ENCODE results near the gene C10orf62. TPM values are rescaled to one million over a fixed set of nuclear protein-coding genes. Genes with fewer than 3 reads are reported as not detected.

The C10orf62 gene
- total and polyA plus RNA-seq, 2 of the 8 experiments (the other 6 are each of a cell fraction or from before 2014, with no cell fraction given), result 0.05 TPM; not detected in 1

- Histone ChIP-seq H3K79me2 (ENCODE audit: control insufficient read depth in 1 of 2, insufficient read depth in 2 of 2, low read length in 2 of 2) (no peaks in the 10 kb centered on the region), H2BK120ac (replicated peaks; ENCODE audit: low read depth, low read length) (no peak overlapping the region), H3K23me2 (ENCODE audit: low read depth, low read length) (no peaks in the 10 kb centered on the region), H2BK12ac (ENCODE audit: low read depth, low read length) (no peak overlapping the region), H3K27ac (ENCODE audit: low read depth, low read length) (no peak overlapping the region), H2AFZ (ENCODE audit: low read length) (no peak overlapping the region), H4K20me1 (replicated peaks in 1 of 2; ENCODE audit: control insufficient read depth in 1 of 2, insufficient read depth in 2 of 2, low read length in 2 of 2) (peaks cover 0 to 2% of the 10 kb centered on the region in 2 experiments), H4K91ac (replicated peaks; ENCODE audit: insufficient read length, low read length) (no peak overlapping the region), H4K8ac (ENCODE audit: extremely low read depth, insufficient read depth, low read length) (no peak overlapping the region), H3K36me3 (ENCODE audit: control insufficient read depth in 2 of 4, insufficient read depth in 4 of 4, low read length in 3 of 4) (no peaks in the 10 kb centered on the region), H3K27me3 (replicated peaks in 1 of 4; ENCODE audit: control insufficient read depth in 3 of 4, extremely low read depth in 1 of 4, insufficient read depth in 3 of 4, low read length in 3 of 4) (no peaks in the 10 kb centered on the region), H3K56ac (replicated peaks; ENCODE audit: insufficient read length, low read depth, low read length) (no peak overlapping the region), H3K4ac (replicated peaks; ENCODE audit: insufficient read length, low read depth, low read length) (no peak overlapping the region), H3K23ac (ENCODE audit: insufficient read length) (no peak overlapping the region), H2BK5ac (ENCODE audit: low read depth, low read length) (no peak overlapping the region), H3K4me1 (replicated peaks in 1 of 4; ENCODE audit: control insufficient read depth in 3 of 4, insufficient read depth in 4 of 4, low read length in 3 of 4) (no peaks in the 10 kb centered on the region), H4K5ac (ENCODE audit: insufficient read length, low read depth, low read length) (no peak overlapping the region), H3K9me3 (ENCODE audit: insufficient read depth in 2 of 2, low read depth in 1 of 2, low read length in 1 of 2) (no peaks in the 10 kb centered on the region), H3K79me1 (ENCODE audit: low read depth, low read length) (no peaks in the 10 kb centered on the region), H3K9ac (replicated peaks in 1 of 4; ENCODE audit: extremely low read depth in 1 of 4, low read depth in 3 of 4, low read length in 3 of 4) (no peak overlapping the region), H3K14ac (ENCODE audit: insufficient read length) (no peak overlapping the region), H2BK15ac (ENCODE audit: low read length) (no peak overlapping the region), H2AK5ac (ENCODE audit: low read depth, low read length) (no peak overlapping the region), H3K18ac (ENCODE audit: extremely low read depth, low read length) (no peak overlapping the region), H3K4me2 (ENCODE audit: insufficient read depth in 1 of 2, low read depth in 2 of 2, low read length in 2 of 2) (no peak overlapping the region), H2BK20ac (ENCODE audit: low read length) (no peak overlapping the region), H3K4me3 (ENCODE audit: extremely low read depth in 1 of 4, insufficient read depth in 2 of 4, low read depth in 3 of 4, low read length in 4 of 4) (no peak overlapping the region)
- DNase-seq (ENCODE audit: low read depth in 1 of 2, low spot score in 2 of 2) (no peak), FAIRE-seq (no peak)
- CTCF ChIA-PET (ENCODE audit: partially characterized antibody), result interaction anchor here (0.7 to 2.0 kb wide), 6 partner anchors 10 to 159 kb away, joined by 3 to 7 read pairs (median 4); partner anchors contain the start of gene ANKRD2
- POLR2A ChIA-PET (ENCODE audit: partially characterized antibody), result interaction anchor here (1.1 kb wide), 1 partner anchor 189 kb away, joined by 3 read pairs; no protein-coding TSS in a partner anchor
- 85% methylated on average over 1 of the region's 1 CpG; no CpG with 5 or more reads in 1 of the 2 experiments for WGBS, 2 experiments (ENCODE audit: extremely low coverage in 1 of 2, insufficient coverage in 1 of 2, insufficient read length in 1 of 2, insufficient replicate concordance in 2 of 2, low coverage in 1 of 2, low lambda C conversion rate in 2 of 2, missing lambda C conversion rate in 1 of 2)
- TF ChIP-seq CTCF (IDR thresholded peaks at IDR 0.05; ENCODE audit: control extremely low read depth in 1 of 3, insufficient read depth in 1 of 3, low read depth in 1 of 3, low read length in 3 of 3) (no peak), EZH2 (IDR thresholded peaks at IDR 0.05; ENCODE audit: low read depth, low read length, severe bottlenecking) (no peak), BACH1 (IDR thresholded peaks at IDR 0.05; ENCODE audit: low read length) (no peak), SIRT6 (IDR thresholded peaks at IDR 0.05; ENCODE audit: low read length) (no peak), BCL11A (IDR thresholded peaks at IDR 0.05; ENCODE audit: low read depth in 2 of 2, low read length in 2 of 2) (no peak), SIX5 (IDR thresholded peaks at IDR 0.05; ENCODE audit: low read depth, low read length) (no peak), SAP30 (IDR thresholded peaks at IDR 0.05; ENCODE audit: insufficient read depth, insufficient replicate concordance, low read length) (no peak), EGR1 (IDR thresholded peaks at IDR 0.05; ENCODE audit: borderline replicate concordance, low read depth, low read length) (no peak), CBX8 (IDR thresholded peaks at IDR 0.05; ENCODE audit: borderline replicate concordance, low read depth, low read length) (no peak), E2F6 (IDR thresholded peaks at IDR 0.05) (no peak), EP300 (IDR thresholded peaks at IDR 0.05; ENCODE audit: borderline replicate concordance in 1 of 2, low read depth in 2 of 2, low read length in 2 of 2) (no peak)
These were observed 33.8 kb downstream of the C10orf62 start for GRCh38 chr10:97623277-97623676.
